Thyroid gland (tissue), 4 donors: ENCODE data around the gene PRDX5. TPM values are rescaled to one million over a fixed set of nuclear protein-coding genes. Genes with fewer than 3 reads are reported as not detected.

Experiments
- DNase-seq, 2 donors: peaks; one replicate each; pipeline ENCODE4 v3.0.0-alpha.2; 2019
- H3K27ac ChIP-seq, 3 donors: fragments of 200-600 bp; sonication (generic); 1 replicate in 2 of 3; 2 replicates in 1 of 3; pipeline ENCODE4 v1.5.1; 2016 to 2019; ENCODE audit warnings: mild to moderate bottlenecking in 1 of 3, moderate library complexity in 1 of 3
- H3K27me3 ChIP-seq: fragments of 200-600 bp; sonication (generic); one replicate; pipeline ENCODE4 v1.5.1; 2019
- H3K36me3 ChIP-seq, 2 donors: fragments of 200-600 bp; sonication (generic); one replicate each; pipeline ENCODE4 v1.5.1; 2016 to 2019
- H3K4me1 ChIP-seq, 2 donors: fragments of 200-600 bp; sonication (generic); one replicate each; pipeline ENCODE4 v1.5.1; 2017 to 2019
- H3K4me3 ChIP-seq, 3 donors: fragments of 200-600 bp; sonication (generic); replicated peaks in 1 of 3; 1 replicate in 2 of 3; 2 replicates in 1 of 3; pipeline ENCODE4 v1.5.1; 2016; ENCODE audit warnings: mild to moderate bottlenecking in 1 of 3
- H3K9me3 ChIP-seq: fragments of 200-600 bp; sonication (generic); one replicate; pipeline ENCODE4 v1.5.1; 2017
- CTCF ChIP-seq, 6 experiments: fragments of 200-600 bp in 3 of 6; fragments of 450-650 bp in 3 of 6; sonication (generic) in 3 of 6; IDR thresholded peaks; one replicate each; pipeline ENCODE4 v1.5.1; 2016 to 2019; ENCODE audit warnings: antibody characterized with exemption in 6 of 6, mild to moderate bottlenecking in 2 of 6, inconsistent platforms in 1 of 6, moderate library complexity in 1 of 6
- POLR2A ChIP-seq, 2 donors: fragments of 450-650 bp; IDR thresholded peaks; one replicate each; pipeline ENCODE4 v1.6.1; 2017; ENCODE audit warnings: antibody characterized with exemption in 2 of 2, mild to moderate bottlenecking in 2 of 2, moderate library complexity in 1 of 2
- WGBS, 2 donors: methylation state at CpG; one replicate each; pipeline ENCODE4 v1.1.5; 2017; 5-methylcytosine and 5-hydroxymethylcytosine counted together
- intact Hi-C: fragments of 100-400 bp; cut with DNase I; formaldehyde crosslinking; loops from one replicate; pipeline ENCODE4 v1.15.1; 2023
- total RNA-seq, 4 donors: library from RNA; depleted of rRNA; stranded (reverse); fragments of >200 nt; gene quantifications; one replicate each; pipeline ENCODE4 v1.2.3, GENCODE V29; 2016

Gene PRDX5
- 100 to 1,000 TPM; 384 to 962 (median 653) TPM for total RNA-seq

GRCh38 chr11:64317961-64318765, at the start of gene PRDX5:
Gene PRDX5 (plus strand): TSS chr11:64318121. CDS start chr11:64318216, 95 bp downstream.
- peaks cover 15 to 47% of the 10 kb centered on the region in 2 donors for H3K4me1 ChIP-seq
- peaks cover 11 to 23% of the 10 kb centered on the region in 2 donors for H3K36me3 ChIP-seq
- peak; percentile 97 for DNase-seq
- H3K9me3 ChIP-seq, result no peaks in the 10 kb centered on the region
- H3K27ac ChIP-seq, result peak within 1 kb of the TSS; percentile 97 to 100 (median 99)
- intact Hi-C loops, result no loop called here
- no peaks in the 10 kb centered on the region for H3K27me3 ChIP-seq
- peak within 1 kb of the TSS; percentile 81 to 95 (median 90) for H3K4me3 ChIP-seq
- 0 to 1% methylated on average over 28 to 29 of the region's 61 CpGs for WGBS, 2 donors
- TF ChIP-seq POLR2A (IDR thresholded peaks at IDR 0.05) (peak; percentile 80 to 97), CTCF (IDR thresholded peaks at IDR 0.05) (peak in 4 of 6 experiments; percentile 18 to 58 (median 41))

GRCh38 chr11:64268893-64269539, 48.9 kb upstream of the PRDX5 start:
- H3K27ac ChIP-seq, result peak overlapping the region; percentile 95 to 99 (median 96)
- H3K4me1 ChIP-seq, result peaks cover 26 to 32% of the 10 kb centered on the region in 2 donors
- no peaks in the 10 kb centered on the region for H3K27me3 ChIP-seq
- H3K4me3 ChIP-seq, result peak overlapping the region; percentile 12 to 80 (median 78)
- DNase-seq, result peak in 1 of 2 donors; percentile 52
- intact Hi-C loops, result no loop called here
- TF ChIP-seq CTCF (IDR thresholded peaks at IDR 0.05), result no peak
- TF ChIP-seq POLR2A (IDR thresholded peaks at IDR 0.05), result no peak
- H3K9me3 ChIP-seq, result no peaks in the 10 kb centered on the region
- 6 to 8% methylated on average over 8 to 17 of the region's 34 CpGs for WGBS, 2 donors
- no peaks in the 10 kb centered on the region for H3K36me3 ChIP-seq

GRCh38 chr11:64269540-64270220, 48.2 kb upstream of the PRDX5 start:
- peaks cover 26 to 32% of the 10 kb centered on the region in 2 donors for H3K4me1 ChIP-seq
- no peaks in the 10 kb centered on the region for H3K9me3 ChIP-seq
- intact Hi-C loops, result no loop called here
- H3K4me3 ChIP-seq, result peak overlapping the region; percentile 12 to 94 (median 80)
- TF ChIP-seq POLR2A (IDR thresholded peaks at IDR 0.05) (no peak), CTCF (IDR thresholded peaks at IDR 0.05) (peak in 3 of 6 experiments; percentile 14 to 31 (median 19))
- DNase-seq, result peak; percentile 98
- no peaks in the 10 kb centered on the region for H3K27me3 ChIP-seq
- H3K27ac ChIP-seq, result peak overlapping the region; percentile 95 to 99 (median 96)
- H3K36me3 ChIP-seq, result no peaks in the 10 kb centered on the region
- 2% methylated on average over 9 to 12 of the region's 58 CpGs for WGBS, 2 donors

- Histone ChIP-seq H3K36me3 (peaks cover 7 to 11% of the 10 kb centered on the region in 2 donors), H3K4me1 (peaks cover 6 to 7% of the 10 kb centered on the region in 2 donors), H3K27ac (no peak overlapping the region), H3K27me3 (no peaks in the 10 kb centered on the region), H3K4me3 (no peak overlapping the region), H3K9me3 (no peaks in the 10 kb centered on the region)
- no peak for DNase-seq
- TF ChIP-seq CTCF (IDR thresholded peaks at IDR 0.05), result no peak
- TF ChIP-seq POLR2A (IDR thresholded peaks at IDR 0.05), result no peak
- WGBS, 2 donors, result 89 to 94% methylated on average over 8 to 15 of the region's 15 CpGs
- intact Hi-C loops, result no loop called here
These were observed 42.7 kb upstream of the PRDX5 start for GRCh38 chr11:64275031-64275800.
